Activated CD4-positive, alpha-beta T cell treated with anti-CD3 and anti-CD28 coated beads, Interleukin-2, amount 10 ng/mL, durations not matched to agents 7 days and 5 days (primary cell): ENCODE results near the gene ARHGAP15. TPM values are rescaled to one million over a fixed set of nuclear protein-coding genes. Genes with fewer than 3 reads are reported as not detected.
A peak's percentile ranks its signal among the peaks of the same experiment; 100 is the strongest.

Experiments used
- CTCF ChIA-PET: fragments of 350-600 bp; sonication (Branson Sonifier 250); formaldehyde crosslinking; loops from one replicate; lab custom pipeline; 2021; ENCODE audit warnings: antibody characterized with exemption; lab: Charles Lee
- POLR2A ChIA-PET: fragments of 350-600 bp; sonication (Branson Sonifier 250); formaldehyde crosslinking; loops from one replicate; lab custom pipeline; 2021; ENCODE audit warnings: antibody characterized with exemption; lab: Charles Lee
- DNase-seq: peaks from one replicate; pipeline ENCODE4 v3.0.0-alpha.2; 2020
- H3K27ac Mint-ChIP-seq: one replicate; pipeline ENCODE4 v1.8.0; 2021; ENCODE audit warnings: mild to moderate bottlenecking, moderate library complexity, mixed read lengths
- H3K27me3 Mint-ChIP-seq: one replicate; pipeline ENCODE4 v1.8.0; 2021; ENCODE audit warnings: mixed read lengths
- H3K36me3 Mint-ChIP-seq: one replicate; pipeline ENCODE4 v1.8.0; 2021; ENCODE audit warnings: low read depth, mixed read lengths
- H3K4me1 Mint-ChIP-seq: one replicate; pipeline ENCODE4 v1.8.0; 2021; ENCODE audit warnings: mixed read lengths
- H3K4me3 Mint-ChIP-seq: one replicate; pipeline ENCODE4 v1.8.0; 2021; ENCODE audit warnings: mild to moderate bottlenecking, moderate library complexity, mixed read lengths
- H3K9me3 Mint-ChIP-seq: one replicate; pipeline ENCODE4 v1.8.0; 2021; ENCODE audit warnings: mixed read lengths
- total RNA-seq, 2 experiments: library from RNA; stranded (reverse); gene quantifications; one replicate each; pipeline ENCODE4 v1.2.3, GENCODE V29; 2021

Gene ARHGAP15
- total RNA-seq, 2 experiments from 2014 or later = 189 to 197 TPM

GRCh38 chr2:143148011-143148410 is 18.8 kb downstream of the ARHGAP15 start:
- Mint-ChIP-seq H3K4me3 (no peak overlapping the region), H3K27me3 (no peaks in the 10 kb centered on the region), H3K36me3 (peaks cover 65% of the 10 kb centered on the region), H3K4me1 (peaks cover 80% of the 10 kb centered on the region), H3K9me3 (peaks cover 3% of the 10 kb centered on the region), H3K27ac (no peak overlapping the region)
- DNase-seq = no peak
- CTCF ChIA-PET = interaction anchor here (1.8 kb wide), 1 partner anchor 16 kb away, joined by 7 read pairs; no protein-coding TSS in a partner anchor
- POLR2A ChIA-PET = no interaction called here

- peaks cover 76% of the 10 kb centered on the region for H3K4me1 Mint-ChIP-seq
- H3K27me3 Mint-ChIP-seq = no peaks in the 10 kb centered on the region
- ChIA-PET POLR2A (no interaction called here), CTCF (interaction anchor here (1.1 to 1.8 kb wide), 2 partner anchors 13 to 17 kb away, joined by 4 to 7 read pairs; no protein-coding TSS in a partner anchor)
- DNase-seq = no peak
- peak overlapping the region; percentile 21 for H3K27ac Mint-ChIP-seq
- H3K9me3 Mint-ChIP-seq = peaks cover 2% of the 10 kb centered on the region
- no peak overlapping the region for H3K4me3 Mint-ChIP-seq
- peaks cover 61% of the 10 kb centered on the region for H3K36me3 Mint-ChIP-seq
These were observed 19.5 kb downstream of the ARHGAP15 start for GRCh38 chr2:143148757-143149156.

GRCh38 chr2:143150287-143150686 is 21.1 kb downstream of the ARHGAP15 start:
- H3K27ac Mint-ChIP-seq = peak overlapping the region; percentile 27
- no peak for DNase-seq
- H3K4me1 Mint-ChIP-seq = peaks cover 76% of the 10 kb centered on the region
- H3K36me3 Mint-ChIP-seq = peaks cover 58% of the 10 kb centered on the region
- no peaks in the 10 kb centered on the region for H3K9me3 Mint-ChIP-seq
- ChIA-PET POLR2A (no interaction called here), CTCF (no interaction called here)
- H3K4me3 Mint-ChIP-seq = no peak overlapping the region
- no peaks in the 10 kb centered on the region for H3K27me3 Mint-ChIP-seq

GRCh38 chr2:143151111-143151752 is 22.0 kb downstream of the ARHGAP15 start:
- ChIA-PET CTCF (interaction anchor here (1.1 kb wide), 1 partner anchor 20 kb away, joined by 3 read pairs; no protein-coding TSS in a partner anchor), POLR2A (no interaction called here)
- DNase-seq = no peak
- H3K9me3 Mint-ChIP-seq = no peaks in the 10 kb centered on the region
- no peak overlapping the region for H3K4me3 Mint-ChIP-seq
- H3K27me3 Mint-ChIP-seq = no peaks in the 10 kb centered on the region
- peaks cover 79% of the 10 kb centered on the region for H3K4me1 Mint-ChIP-seq
- peaks cover 63% of the 10 kb centered on the region for H3K36me3 Mint-ChIP-seq
- H3K27ac Mint-ChIP-seq = peak overlapping the region; percentile 10

- H3K27me3 Mint-ChIP-seq = no peaks in the 10 kb centered on the region
- CTCF ChIA-PET = interaction anchor here (1.1 kb wide), 1 partner anchor 21 kb away, joined by 3 read pairs; no protein-coding TSS in a partner anchor
- H3K36me3 Mint-ChIP-seq = peaks cover 62% of the 10 kb centered on the region
- H3K9me3 Mint-ChIP-seq = no peaks in the 10 kb centered on the region
- peaks cover 75% of the 10 kb centered on the region for H3K4me1 Mint-ChIP-seq
- no peak for DNase-seq
- H3K27ac Mint-ChIP-seq = peak overlapping the region; percentile 10
- POLR2A ChIA-PET = no interaction called here
- peak overlapping the region; percentile 25 for H3K4me3 Mint-ChIP-seq
These were observed 23.0 kb downstream of the ARHGAP15 start for GRCh38 chr2:143152219-143152618.

- H3K4me1 Mint-ChIP-seq = peaks cover 76% of the 10 kb centered on the region
- H3K9me3 Mint-ChIP-seq = no peaks in the 10 kb centered on the region
- no peaks in the 10 kb centered on the region for H3K27me3 Mint-ChIP-seq
- ChIA-PET POLR2A (no interaction called here), CTCF (no interaction called here)
- H3K36me3 Mint-ChIP-seq = peaks cover 63% of the 10 kb centered on the region
- H3K4me3 Mint-ChIP-seq = no peak overlapping the region
- DNase-seq = no peak
- H3K27ac Mint-ChIP-seq = peak overlapping the region; percentile 10
These were observed 23.4 kb downstream of the ARHGAP15 start for GRCh38 chr2:143152637-143153036.

GRCh38 chr2:143155661-143156060 is 26.4 kb downstream of the ARHGAP15 start:
- ChIA-PET CTCF (no interaction called here), POLR2A (interaction anchor here (0.7 kb wide), 1 partner anchor 27 kb away, joined by 9 read pairs; no protein-coding TSS in a partner anchor)
- Mint-ChIP-seq H3K27me3 (no peaks in the 10 kb centered on the region), H3K4me1 (peaks cover 77% of the 10 kb centered on the region), H3K4me3 (no peak overlapping the region), H3K9me3 (no peaks in the 10 kb centered on the region), H3K36me3 (peaks cover 66% of the 10 kb centered on the region), H3K27ac (no peak overlapping the region)
- DNase-seq = no peak

- Mint-ChIP-seq H3K4me3 (no peak overlapping the region), H3K27ac (no peak overlapping the region), H3K4me1 (peaks cover 78% of the 10 kb centered on the region), H3K27me3 (no peaks in the 10 kb centered on the region), H3K36me3 (peaks cover 68% of the 10 kb centered on the region), H3K9me3 (no peaks in the 10 kb centered on the region)
- ChIA-PET CTCF (interaction anchor here (0.7 to 1.3 kb wide), 3 partner anchors 12 to 102 kb away, joined by 3 to 4 read pairs (median 3); no protein-coding TSS in a partner anchor), POLR2A (no interaction called here)
- DNase-seq = no peak
These were observed 27.8 kb downstream of the ARHGAP15 start for GRCh38 chr2:143157001-143157400.

- DNase-seq = no peak
- no peak overlapping the region for H3K27ac Mint-ChIP-seq
- no peaks in the 10 kb centered on the region for H3K27me3 Mint-ChIP-seq
- no peaks in the 10 kb centered on the region for H3K9me3 Mint-ChIP-seq
- no peak overlapping the region for H3K4me3 Mint-ChIP-seq
- H3K4me1 Mint-ChIP-seq = peaks cover 78% of the 10 kb centered on the region
- ChIA-PET POLR2A (no interaction called here), CTCF (interaction anchor here (0.7 to 1.3 kb wide), 4 partner anchors 12 to 1299 kb away, joined by 3 to 4 read pairs (median 3); no protein-coding TSS in a partner anchor)
- peaks cover 68% of the 10 kb centered on the region for H3K36me3 Mint-ChIP-seq
These were observed 28.2 kb downstream of the ARHGAP15 start for GRCh38 chr2:143157418-143157817.

- H3K36me3 Mint-ChIP-seq = peaks cover 68% of the 10 kb centered on the region
These were observed 28.9 kb downstream of the ARHGAP15 start for GRCh38 chr2:143158098-143158497.

GRCh38 chr2:143158551-143159485 is 29.6 kb downstream of the ARHGAP15 start:
- Mint-ChIP-seq H3K4me1 (peaks cover 79% of the 10 kb centered on the region), H3K4me3 (no peak overlapping the region), H3K9me3 (no peaks in the 10 kb centered on the region), H3K27me3 (no peaks in the 10 kb centered on the region), H3K27ac (no peak overlapping the region), H3K36me3 (peaks cover 72% of the 10 kb centered on the region)
- no peak for DNase-seq
- CTCF ChIA-PET = interaction anchor here (1.0 kb wide), 1 partner anchor 35 kb away, joined by 3 read pairs; no protein-coding TSS in a partner anchor
- POLR2A ChIA-PET = no interaction called here

More at GRCh38 chr2:143158098-143158497, 28.9 kb downstream of the ARHGAP15 start:
- ChIA-PET POLR2A (no interaction called here), CTCF (interaction anchor here (0.7 to 1.1 kb wide), 2 partner anchors 101 to 1298 kb away, joined by 3 read pairs; no protein-coding TSS in a partner anchor)
- Mint-ChIP-seq H3K4me3 (no peak overlapping the region), H3K4me1 (peaks cover 75% of the 10 kb centered on the region), H3K27ac (no peak overlapping the region), H3K27me3 (no peaks in the 10 kb centered on the region), H3K9me3 (no peaks in the 10 kb centered on the region)
- DNase-seq = no peak

- Mint-ChIP-seq H3K36me3 (peaks cover 75% of the 10 kb centered on the region), H3K9me3 (no peaks in the 10 kb centered on the region), H3K27me3 (no peaks in the 10 kb centered on the region), H3K4me1 (peaks cover 81% of the 10 kb centered on the region), H3K27ac (no peak overlapping the region), H3K4me3 (no peak overlapping the region)
- POLR2A ChIA-PET = no interaction called here
- no peak for DNase-seq
- CTCF ChIA-PET = interaction anchor here (1.0 kb wide), 1 partner anchor 35 kb away, joined by 3 read pairs; no protein-coding TSS in a partner anchor
These were observed 30.2 kb downstream of the ARHGAP15 start for GRCh38 chr2:143159486-143159840.
